DMS79 treated with DMSO at 0.1 percent for 48 hours (cell line): ENCODE results near the gene CASQ2.

Experiments
- DNase-seq: peaks from one replicate; lab custom pipeline; 2025; lab: John Stamatoyannopoulos, UW

Gene CASQ2

DNA sequence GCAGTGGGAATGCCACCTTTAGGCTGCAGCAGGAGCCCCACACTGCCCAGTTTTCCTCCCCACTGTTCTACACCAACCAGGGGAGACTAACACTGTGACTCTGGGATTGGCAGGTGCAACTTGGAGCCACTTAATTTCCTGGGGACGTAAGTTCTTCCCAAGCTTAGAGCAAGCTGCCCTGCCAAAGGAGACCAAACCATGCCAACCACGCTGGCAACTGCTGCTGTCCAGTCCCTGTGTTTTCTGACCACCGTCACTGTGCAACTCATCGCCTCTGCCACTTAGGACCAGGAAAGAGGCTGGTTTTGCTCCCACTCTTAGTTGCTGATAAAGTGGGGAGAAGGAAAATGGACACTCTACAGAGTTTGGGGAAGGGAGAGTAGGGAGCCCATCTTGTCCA, 76.3 kb downstream of the CASQ2 start:
- DNase-seq = no peak

GRCh38 chr1:115690972-115691371, 77.5 kb downstream of the CASQ2 start:
- DNase-seq = no peak

GRCh38 chr1:115687744-115688143, 80.8 kb downstream of the CASQ2 start:
- no peak for DNase-seq

DNA sequence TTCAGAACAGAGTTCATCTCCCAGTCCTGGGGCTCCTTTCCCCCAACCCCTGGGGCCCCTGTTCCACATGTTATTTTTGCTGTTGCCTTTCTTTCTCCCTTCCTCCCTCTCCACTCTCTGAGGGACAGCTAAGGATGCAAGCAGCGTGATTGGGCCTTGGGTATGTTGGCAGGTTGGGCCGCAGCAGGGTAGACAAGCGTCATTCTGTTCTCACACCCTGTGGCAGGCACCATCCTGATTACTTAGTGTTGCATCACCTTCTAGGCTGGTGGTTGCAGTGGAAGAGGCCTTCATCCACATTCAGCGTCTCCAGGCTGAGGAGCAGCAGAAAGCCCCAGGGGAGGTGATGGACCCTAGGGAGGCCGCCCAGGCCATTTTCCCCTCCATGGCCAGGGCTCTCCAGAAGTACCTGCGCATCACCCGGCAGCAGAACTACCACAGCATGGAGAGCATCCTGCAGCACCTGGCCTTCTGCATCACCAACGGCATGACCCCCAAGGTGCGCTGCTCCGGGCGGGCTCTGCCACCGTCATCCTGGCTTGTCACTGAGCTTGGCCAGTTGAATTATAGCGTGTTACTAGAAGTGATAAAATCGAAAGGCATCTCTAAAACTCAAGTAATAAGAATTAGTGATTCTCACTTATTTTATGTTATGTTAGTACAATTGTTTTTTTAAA, 83.3 kb downstream of the CASQ2 start:
- DNase-seq = no peak

DNA sequence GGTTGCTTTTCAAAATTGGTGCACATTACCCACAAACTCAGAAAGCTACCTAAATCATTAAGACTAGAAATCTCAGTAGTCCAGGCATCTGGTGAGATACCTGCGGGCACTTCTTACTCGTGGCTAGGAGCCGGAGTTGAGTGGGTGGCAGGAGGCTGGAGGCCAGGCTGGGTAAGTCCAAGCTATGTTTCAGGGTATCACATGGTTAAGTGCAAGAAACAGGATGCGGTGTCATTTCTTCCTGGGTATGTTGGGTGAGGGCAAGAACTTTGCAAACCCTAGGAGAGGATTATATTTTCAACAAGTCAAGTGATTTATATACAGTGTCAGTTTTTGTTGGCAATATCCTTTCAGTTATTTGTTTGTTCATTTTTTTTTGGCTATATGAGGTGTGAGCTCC, 85.7 kb downstream of the CASQ2 start:
- no peak for DNase-seq

DNA sequence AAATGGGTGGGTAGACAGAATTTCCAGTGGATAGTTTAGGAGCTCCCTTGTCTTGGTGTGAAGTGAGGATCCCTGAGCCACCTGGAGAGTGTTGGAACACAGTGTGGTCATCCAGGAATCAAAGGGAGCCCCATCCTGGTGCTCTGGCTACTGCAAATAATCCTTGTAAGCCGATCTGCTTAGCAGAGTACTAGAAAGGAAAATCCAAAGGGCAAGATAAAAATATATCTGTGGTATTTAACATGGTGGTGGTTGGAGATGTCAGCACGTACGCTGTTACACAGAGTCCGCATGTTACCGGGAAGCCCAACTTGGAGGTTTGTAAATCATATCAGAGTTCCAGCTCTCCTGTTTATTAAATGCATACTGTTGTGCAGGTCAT, 87.8 kb downstream of the CASQ2 start:
- DNase-seq = no peak

- DNase-seq = peak; percentile 28
Observed at GRCh38 chr1:115679141-115679611, 89.3 kb downstream of the CASQ2 start.

- no peak for DNase-seq
Observed at GRCh38 chr1:115678141-115678540, 90.4 kb downstream of the CASQ2 start.

DNA sequence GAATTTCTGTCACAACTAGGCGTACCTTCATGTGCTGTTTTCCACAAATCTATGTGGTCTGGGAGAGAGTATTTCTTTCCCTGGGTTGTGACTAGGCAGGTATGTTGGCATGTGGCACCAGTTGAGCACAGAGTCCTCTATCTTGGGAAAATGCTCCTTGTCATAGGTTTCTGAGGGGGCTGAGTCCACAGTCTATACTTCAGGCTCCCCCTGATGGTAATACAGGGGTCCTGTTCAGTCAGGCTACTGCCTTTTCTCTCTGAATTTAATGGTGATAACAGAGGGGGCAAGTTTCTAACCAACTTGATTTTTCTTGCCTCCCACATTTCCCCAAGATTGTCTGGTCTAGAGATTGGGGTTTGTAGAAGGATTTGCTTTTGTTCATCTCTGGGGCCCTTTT, 90.9 kb downstream of the CASQ2 start:
- peak; percentile 69 for DNase-seq

- peak; percentile 91 for DNase-seq
Observed at GRCh38 chr1:115677182-115677555, 91.3 kb downstream of the CASQ2 start.

GRCh38 chr1:115676498-115677181, 91.9 kb downstream of the CASQ2 start:
- DNase-seq = peak; percentile 98

- no peak for DNase-seq
Observed at GRCh38 chr1:115672224-115673009, 96.1 kb downstream of the CASQ2 start.

GRCh38 chr1:115671176-115671934, 97.2 kb downstream of the CASQ2 start:
- peak; percentile 85 for DNase-seq

- peak; percentile 91 for DNase-seq
Observed at GRCh38 chr1:115670476-115671175, 97.9 kb downstream of the CASQ2 start.

DNA sequence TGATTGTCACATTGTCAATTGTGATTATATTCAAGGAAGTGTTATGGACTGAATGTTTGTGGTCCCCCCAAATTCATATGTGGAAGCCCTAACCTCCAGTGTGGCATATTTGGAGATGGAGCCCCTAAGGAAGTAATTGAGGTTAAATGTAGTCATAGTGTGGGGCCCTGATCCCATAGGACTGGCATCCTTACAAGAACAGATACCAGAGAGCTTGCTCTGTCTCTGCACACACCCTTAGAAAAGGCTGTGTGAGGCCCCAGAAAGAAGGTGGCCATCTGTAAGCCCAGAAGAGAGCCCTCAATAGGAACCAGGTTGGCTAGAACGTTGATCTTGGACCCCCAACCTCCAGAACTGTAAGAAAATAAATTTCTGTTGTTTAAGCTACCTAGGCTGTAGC, 98.6 kb downstream of the CASQ2 start:
- DNase-seq = no peak

- no peak for DNase-seq
Observed at GRCh38 chr1:115669002-115669673, 99.4 kb downstream of the CASQ2 start.

DNA sequence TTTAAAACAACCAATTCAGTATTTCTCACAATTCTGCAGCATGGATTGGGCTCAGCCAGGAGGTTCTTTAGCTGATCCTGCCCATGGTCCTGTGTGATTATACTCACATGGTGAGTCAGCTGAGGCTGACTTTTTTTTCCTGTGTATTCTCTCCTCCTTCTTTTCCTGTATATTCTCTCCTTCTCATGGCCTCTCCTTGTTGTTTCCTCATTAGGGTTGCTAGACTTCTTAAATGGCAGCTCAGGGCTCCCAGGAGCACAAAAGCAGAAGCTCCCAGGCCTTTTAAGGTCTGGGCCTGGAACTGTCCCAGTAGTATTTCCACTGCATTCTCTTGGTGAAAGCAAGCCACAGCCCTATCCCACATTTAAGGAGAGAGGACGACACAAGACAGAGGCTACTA, 99.9 kb downstream of the CASQ2 start:
- no peak for DNase-seq

- DNase-seq = peak; percentile 16
Observed at GRCh38 chr1:115666702-115667101, 101.8 kb downstream of the CASQ2 start.

DNA sequence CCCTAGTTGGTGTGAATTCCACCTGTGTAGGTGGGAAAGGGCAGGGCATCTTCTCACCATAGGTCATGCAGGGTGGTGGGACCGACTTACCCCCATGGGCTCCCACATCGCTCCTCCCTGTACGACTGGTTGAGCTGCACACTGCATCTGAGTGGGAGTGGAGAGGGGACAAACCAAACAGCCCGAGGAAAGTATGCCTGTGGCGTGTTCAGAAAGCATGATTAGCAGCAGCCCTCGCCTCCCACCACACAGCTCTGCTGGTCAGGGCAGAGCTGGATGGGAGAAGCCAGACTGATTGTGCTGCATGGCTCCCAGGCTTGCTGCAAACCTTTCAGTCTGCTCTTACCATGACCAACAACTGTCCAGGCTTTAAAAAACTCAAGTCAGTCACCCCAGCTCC, 102.3 kb downstream of the CASQ2 start:
- no peak for DNase-seq

- DNase-seq = peak; percentile 94
Observed at GRCh38 chr1:115665319-115666096, 103.0 kb downstream of the CASQ2 start.
